Choroid plexus epithelial cell (primary cell): ENCODE measurements around the gene RAPGEF4.

Source experiments
- DNase-seq: peaks from one replicate; pipeline ENCODE4 v3.0.0-alpha.2; 2010; ENCODE audit warnings: low read depth
- H3K4me3 ChIP-seq: 2 replicates; pipeline ENCODE4 v1.5.1; 2011; ENCODE audit warnings: low read depth, mild to moderate bottlenecking, control low read depth, low read length, moderate library complexity
- CTCF ChIP-seq: conservative IDR thresholded peaks from 2 replicates; pipeline ENCODE4 v1.5.1; 2011; ENCODE audit warnings: low read depth, mild to moderate bottlenecking, control low read depth, inconsistent platforms, low read length, moderate library complexity

RAPGEF4 gene

GRCh38 chr2:172808156-172808555 is 72.5 kb downstream of the RAPGEF4 start:
- H3K4me3 ChIP-seq: no peak overlapping the region
- no peak for DNase-seq
- no peak for TF ChIP-seq CTCF

- no peak overlapping the region for H3K4me3 ChIP-seq
- peak; percentile 40 for DNase-seq
- no peak for TF ChIP-seq CTCF
Measured at GRCh38 chr2:172811027-172811426, 75.4 kb downstream of the RAPGEF4 start.

- TF ChIP-seq CTCF: no peak
- DNase-seq: no peak
- no peak overlapping the region for H3K4me3 ChIP-seq
Measured at GRCh38 chr2:172812158-172812744, 76.6 kb downstream of the RAPGEF4 start.

GRCh38 chr2:172813314-172813888 is 77.8 kb downstream of the RAPGEF4 start:
- peak; percentile 58 for DNase-seq
- peak; percentile 66 for TF ChIP-seq CTCF
- no peak overlapping the region for H3K4me3 ChIP-seq

- DNase-seq: no peak
- H3K4me3 ChIP-seq: no peak overlapping the region
- TF ChIP-seq CTCF: no peak
Measured at GRCh38 chr2:172817411-172817810, 81.8 kb downstream of the RAPGEF4 start.

- no peak overlapping the region for H3K4me3 ChIP-seq
- no peak for TF ChIP-seq CTCF
- DNase-seq: no peak
Measured at GRCh38 chr2:172819943-172820342, 84.3 kb downstream of the RAPGEF4 start.
